ENCODE measurements around the gene ZNF705A.
"Not testable (repeated sequence)": the region's sequence is repeated elsewhere in the genome, so short reads cannot be mapped to it uniquely, and the experiment has no call there.

ZNF705A gene

GRCh38 chr12:8156845-8157244 is at the start of gene ZNF705A:
TSS of gene ZNF705A (plus strand) at chr12:8157015. CDS start at chr12:8172626, 15,611 bp downstream.
- DNase-seq, result no peak

GRCh38 chr12:8108808-8109398 is 47.9 kb upstream of the ZNF705A start:
- peak; percentile 79 for DNase-seq

- not testable (repeated sequence) for DNase-seq
Observed at GRCh38 chr12:8113117-8113516, 43.7 kb upstream of the ZNF705A start.

- DNase-seq, result no peak
Observed at GRCh38 chr12:8120072-8120713, 36.6 kb upstream of the ZNF705A start.

- DNase-seq, result no peak
Observed at GRCh38 chr12:8123124-8123912, 33.5 kb upstream of the ZNF705A start, which contains the start of gene CLEC4A. TSS of gene CLEC4A (plus strand) at chr12:8123617. CDS start at chr12:8123879, 262 bp downstream.

- DNase-seq, result no peak
Observed at GRCh38 chr12:8127138-8127537, 29.7 kb upstream of the ZNF705A start.

- DNase-seq, result not testable (repeated sequence)
Observed at GRCh38 chr12:8133636-8134397, 23.0 kb upstream of the ZNF705A start.

- not testable (repeated sequence) for DNase-seq
Observed at GRCh38 chr12:8134398-8134930, 22.4 kb upstream of the ZNF705A start.

GRCh38 chr12:8141647-8142046 is 15.2 kb upstream of the ZNF705A start:
- DNase-seq, result not testable (repeated sequence)

GRCh38 chr12:8143261-8143660 is 13.6 kb upstream of the ZNF705A start:
- no peak for DNase-seq

GRCh38 chr12:8145754-8146441 is 10.9 kb upstream of the ZNF705A start:
- DNase-seq, result peak; percentile 74

- DNase-seq, result no peak
Observed at GRCh38 chr12:8146442-8146771, 10.4 kb upstream of the ZNF705A start.

- no peak for DNase-seq
Observed at GRCh38 chr12:8154526-8154925, 2.3 kb upstream of the ZNF705A start.

- DNase-seq, result no peak
Observed at GRCh38 chr12:8156416-8156815, 399 bp upstream of the ZNF705A start.

- no peak for DNase-seq
Observed at GRCh38 chr12:8157484-8158198, 826 bp downstream of the ZNF705A start.

- DNase-seq, result not testable (repeated sequence)
Observed at GRCh38 chr12:8172911-8173310, 16.1 kb downstream of the ZNF705A start.

GRCh38 chr12:8179989-8180585 is 23.3 kb downstream of the ZNF705A start:
- DNase-seq, result peak; percentile 54

GRCh38 chr12:8181271-8181670 is 24.5 kb downstream of the ZNF705A start:
- not testable (repeated sequence) for DNase-seq

GRCh38 chr12:8182923-8183322 is 26.1 kb downstream of the ZNF705A start:
- DNase-seq, result not testable (repeated sequence)

GRCh38 chr12:8183346-8183745 is 26.5 kb downstream of the ZNF705A start:
- DNase-seq, result not testable (repeated sequence)

- not testable (repeated sequence) for DNase-seq
Observed at GRCh38 chr12:8184206-8184605, 27.4 kb downstream of the ZNF705A start.
